GM12865 (cell line): ENCODE data around the gene DEPDC7.

Source experiments
- DNase-seq: peaks from one replicate; pipeline ENCODE4 v3.0.0; 2010; ENCODE audit warnings: low read depth
- H3K4me3 ChIP-seq: 2 replicates; pipeline ENCODE4 v1.5.1; 2011; ENCODE audit warnings: mild to moderate bottlenecking, low read depth, low read length, control low read depth
- TF ChIP-seq, protein P1 (sequence below): IDR thresholded peaks from 2 replicates; pipeline ENCODE4 v1.5.1; 2011; ENCODE audit warnings: low read length, control low read depth, low read depth, inconsistent platforms; ENCODE audit not compliant: insufficient read depth; ENCODE audit errors: missing control alignments

DEPDC7 gene

DNA sequence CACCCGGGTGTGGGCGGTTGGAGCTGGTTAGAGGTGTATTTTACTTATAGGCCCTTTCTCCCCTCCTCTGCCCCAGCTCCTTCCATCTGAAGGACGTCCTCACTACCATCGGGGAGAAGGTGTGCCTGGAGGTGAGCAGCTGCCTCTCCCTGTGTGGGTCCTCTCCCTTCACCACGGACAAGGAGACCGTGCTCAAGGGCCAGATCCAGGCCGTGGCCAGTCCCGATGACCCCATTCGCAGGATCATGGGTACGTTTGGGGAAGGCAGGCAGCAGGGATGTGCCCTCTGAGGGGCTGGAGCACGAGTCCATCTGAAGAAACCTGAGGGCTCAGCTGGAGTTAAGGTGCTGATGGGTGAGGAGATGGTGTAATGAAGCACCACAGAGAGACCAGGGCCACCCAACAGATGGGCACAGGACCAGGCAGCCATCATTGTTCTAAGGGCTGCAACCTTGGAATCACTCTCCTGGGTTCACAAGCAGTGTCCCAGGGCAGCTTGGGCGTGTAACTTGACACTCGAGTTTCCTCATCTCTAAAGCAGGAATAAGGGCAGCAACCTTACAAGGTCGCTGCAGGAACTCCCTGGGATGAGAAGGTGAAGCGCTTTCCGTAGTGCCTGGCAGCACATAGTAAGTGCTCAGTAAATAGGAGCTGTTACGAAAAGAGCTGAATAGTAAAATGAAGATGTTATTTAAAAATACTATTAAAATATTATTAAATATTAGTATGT is 53.1 kb downstream of the DEPDC7 start:
- no peak for DNase-seq
- no peak overlapping the region for H3K4me3 ChIP-seq
- TF ChIP-seq, protein P1, sequence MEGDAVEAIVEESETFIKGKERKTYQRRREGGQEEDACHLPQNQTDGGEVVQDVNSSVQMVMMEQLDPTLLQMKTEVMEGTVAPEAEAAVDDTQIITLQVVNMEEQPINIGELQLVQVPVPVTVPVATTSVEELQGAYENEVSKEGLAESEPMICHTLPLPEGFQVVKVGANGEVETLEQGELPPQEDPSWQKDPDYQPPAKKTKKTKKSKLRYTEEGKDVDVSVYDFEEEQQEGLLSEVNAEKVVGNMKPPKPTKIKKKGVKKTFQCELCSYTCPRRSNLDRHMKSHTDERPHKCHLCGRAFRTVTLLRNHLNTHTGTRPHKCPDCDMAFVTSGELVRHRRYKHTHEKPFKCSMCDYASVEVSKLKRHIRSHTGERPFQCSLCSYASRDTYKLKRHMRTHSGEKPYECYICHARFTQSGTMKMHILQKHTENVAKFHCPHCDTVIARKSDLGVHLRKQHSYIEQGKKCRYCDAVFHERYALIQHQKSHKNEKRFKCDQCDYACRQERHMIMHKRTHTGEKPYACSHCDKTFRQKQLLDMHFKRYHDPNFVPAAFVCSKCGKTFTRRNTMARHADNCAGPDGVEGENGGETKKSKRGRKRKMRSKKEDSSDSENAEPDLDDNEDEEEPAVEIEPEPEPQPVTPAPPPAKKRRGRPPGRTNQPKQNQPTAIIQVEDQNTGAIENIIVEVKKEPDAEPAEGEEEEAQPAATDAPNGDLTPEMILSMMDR, result no peak

DNA sequence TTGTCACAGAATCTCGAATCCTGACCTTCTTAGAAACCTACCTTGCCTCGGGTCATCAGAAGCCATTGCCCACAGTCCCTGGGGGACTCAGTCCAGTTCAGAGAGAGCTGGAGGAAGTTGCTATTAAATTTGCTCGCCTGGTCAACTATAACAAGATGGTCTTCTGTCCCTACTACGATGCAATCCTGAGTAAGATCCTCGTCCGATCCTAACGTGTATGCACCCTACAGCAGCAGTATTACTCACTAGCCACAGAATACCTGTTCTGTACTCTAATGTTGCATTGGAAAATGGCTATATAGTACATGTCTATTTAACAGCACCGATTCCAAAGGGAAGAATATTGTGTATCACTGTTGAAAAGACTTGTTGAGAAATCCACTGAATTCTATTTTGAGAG is 56.8 kb downstream of the DEPDC7 start:
- TF ChIP-seq, protein P1, result no peak
- H3K4me3 ChIP-seq, result no peak overlapping the region
- DNase-seq, result no peak
